B cell (primary cell): Measurements from ENCODE around the gene ABHD14A. TPM values are rescaled to one million over a fixed set of nuclear protein-coding genes. Genes with fewer than 3 reads are reported as not detected.

Source experiments
- ATAC-seq: fragments of 200-7000 bp; cut with Tn5 transposase; one replicate; pipeline ENCODE4 v1.10.0; 2021; ENCODE audit warnings: low read depth, mild to moderate bottlenecking, moderate number of reproducible peaks, moderate library complexity
- CTCF ChIA-PET: fragments of 350-600 bp; sonication (Branson Sonifier 250); formaldehyde crosslinking; loops from one replicate; lab custom pipeline; 2021; ENCODE audit warnings: antibody characterized with exemption, inconsistent platforms; lab: Charles Lee
- POLR2A ChIA-PET: fragments of 350-600 bp; sonication (Branson Sonifier 250); formaldehyde crosslinking; loops from one replicate; lab custom pipeline; 2021; ENCODE audit warnings: antibody characterized with exemption; lab: Charles Lee
- DNase-seq: peaks from one replicate; pipeline ENCODE4 v3.0.0; 2013
- H2AFZ ChIP-seq: 2 replicates; pipeline ENCODE4 v1.6.1; 2012; ENCODE audit warnings: mild to moderate bottlenecking, low read depth, low read length; ENCODE audit not compliant: insufficient read depth, poor library complexity, severe bottlenecking
- H3K27ac ChIP-seq, 2 donors: 1 replicate in 1 of 2; 2 replicates in 1 of 2; pipeline ENCODE4 v1.5.1; 2012 to 2013; ENCODE audit warnings: low read length in 2 of 2, mild to moderate bottlenecking in 2 of 2, moderate library complexity in 1 of 2
- H3K27me3 ChIP-seq, 4 experiments: fragments of 200-600 bp in 1 of 4; sonication (generic) in 1 of 4; replicated peaks in 1 of 4; 1 replicate in 2 of 4; 2 replicates in 2 of 4; pipeline versions ENCODE4 v1.6.1 to v1.7.0; 2013 to 2016; ENCODE audit warnings: low read length in 3 of 4, mild to moderate bottlenecking in 2 of 4, mixed read lengths in 1 of 4, moderate library complexity in 1 of 4; ENCODE audit not compliant: insufficient read depth in 4 of 4, control insufficient read depth in 3 of 4; ENCODE audit errors: control extremely low read depth in 1 of 4
- H3K36me3 ChIP-seq, 2 experiments: replicated peaks in 1 of 2; 1 replicate in 1 of 2; 2 replicates in 1 of 2; pipeline versions ENCODE4 v1.6.1 to v1.7.1; 2013; ENCODE audit warnings: low read length in 1 of 2; ENCODE audit not compliant: insufficient read depth in 2 of 2, control insufficient read depth in 1 of 2; ENCODE audit errors: control extremely low read depth in 1 of 2, extremely low read depth in 1 of 2
- H3K4me1 ChIP-seq, 2 donors: fragments of 200-600 bp in 1 of 2; sonication (generic) in 1 of 2; 1 replicate in 1 of 2; 2 replicates in 1 of 2; pipeline versions ENCODE4 v1.5.1 to v1.6.1; 2013 to 2017; ENCODE audit warnings: low read length in 2 of 2; ENCODE audit not compliant: control insufficient read depth in 2 of 2, insufficient read depth in 2 of 2
- H3K4me2 ChIP-seq: replicated peaks from 2 replicates; pipeline ENCODE3; 2012; ENCODE audit warnings: mild to moderate bottlenecking, low read depth, low read length; ENCODE audit not compliant: poor library complexity, severe bottlenecking
- H3K4me3 ChIP-seq, 5 experiments: fragments of 200-600 bp in 1 of 5; sonication (generic) in 1 of 5; 1 replicate in 3 of 5; 2 replicates in 2 of 5; pipeline versions ENCODE4 v1.5.1 to v1.7.0; 2011 to 2016; ENCODE audit warnings: low read length in 4 of 5, mild to moderate bottlenecking in 4 of 5, low read depth in 2 of 5, control low read depth in 1 of 5, moderate library complexity in 1 of 5; ENCODE audit not compliant: insufficient read depth in 1 of 5; ENCODE audit errors: control extremely low read depth in 1 of 5, extremely low read depth in 1 of 5
- H3K79me2 ChIP-seq: fragments of 200-600 bp; sonication (generic); one replicate; pipeline ENCODE4 v1.6.0; 2016; ENCODE audit warnings: low read length; ENCODE audit not compliant: control insufficient read depth, insufficient read depth
- H3K9ac ChIP-seq: fragments of 200-600 bp; sonication (generic); 2 replicates; pipeline ENCODE4 v1.6.1; 2017; ENCODE audit warnings: mild to moderate bottlenecking, low read length, moderate library complexity
- H3K9me3 ChIP-seq, 3 donors: one replicate each; pipeline versions ENCODE4 v1.6.1 to v1.7.1; 2013; ENCODE audit warnings: low read length in 2 of 3; ENCODE audit not compliant: control insufficient read depth in 2 of 3, insufficient read depth in 1 of 3; ENCODE audit errors: control extremely low read depth in 1 of 3
- H4K20me1 ChIP-seq: 2 replicates; pipeline ENCODE4 v1.6.0; 2012; ENCODE audit warnings: mild to moderate bottlenecking, low read length; ENCODE audit not compliant: insufficient read depth, control insufficient read depth, poor library complexity, severe bottlenecking
- H3K27ac Mint-ChIP-seq: one replicate; pipeline ENCODE4 v1.8.0; 2021; ENCODE audit warnings: mixed read lengths
- H3K27me3 Mint-ChIP-seq: one replicate; pipeline ENCODE4 v1.8.0; 2021; ENCODE audit warnings: mixed read lengths
- H3K4me1 Mint-ChIP-seq: one replicate; pipeline ENCODE4 v1.8.0; 2021; ENCODE audit warnings: mixed read lengths
- H3K4me3 Mint-ChIP-seq: one replicate; pipeline ENCODE4 v1.8.0; 2021; ENCODE audit warnings: mixed read lengths
- H3K9me3 Mint-ChIP-seq: one replicate; pipeline ENCODE4 v1.8.0; 2022; ENCODE audit warnings: mixed read lengths; ENCODE audit not compliant: insufficient read depth
- CTCF ChIP-seq: fragments of 200-600 bp; IDR thresholded peaks from one replicate; pipeline ENCODE4 v1.8.0; 2022; ENCODE audit warnings: antibody characterized with exemption, mild to moderate bottlenecking
- EZH2 ChIP-seq: IDR thresholded peaks from 2 replicates; pipeline ENCODE4 v1.6.1; 2012; ENCODE audit warnings: borderline replicate concordance, low read depth, mild to moderate bottlenecking, moderate library complexity, low read length; ENCODE audit not compliant: insufficient read depth, poor library complexity, severe bottlenecking
- WGBS: methylation state at CpG from one replicate; pipeline ENCODE4 v1.1.5; 2013; ENCODE audit warnings: missing lambda C conversion rate; ENCODE audit not compliant: insufficient coverage; 5-methylcytosine and 5-hydroxymethylcytosine counted together
- intact Hi-C: fragments of 100-400 bp; cut with micrococcal nuclease; formaldehyde crosslinking; loops from one replicate; pipeline ENCODE4 v1.10.0; 2022
- polyA plus RNA-seq: library from polyadenylated mRNA; depleted of rRNA; stranded (reverse); fragments of >200 nt; gene quantifications from 2 replicates; pipeline ENCODE4 v1.2.3, GENCODE V29; 2012
- total RNA-seq, 2 donors: library from RNA; stranded (reverse); fragments of 120-200 nt in 1 of 2; gene quantifications; 1 replicate in 1 of 2; 2 replicates in 1 of 2; pipeline versions ENCODE4 v1.2.3 to v1.2.4, GENCODE V29; 2013 to 2022

The ABHD14A gene
- total and polyA plus RNA-seq, 2 donors (not counting 1 experiment from before 2014, with no cell fraction given), result 11.9 to 28.8 TPM

GRCh38 chr3:51945926-51946705, 28.7 kb upstream of the ABHD14A start:
- no peaks in the 10 kb centered on the region for H3K27me3 Mint-ChIP-seq
- TF ChIP-seq EZH2 (no peak), CTCF (no peak)
- Histone ChIP-seq H3K27me3 (no peaks in the 10 kb centered on the region), H3K4me1 (peaks cover 14 to 19% of the 10 kb centered on the region in 2 donors), H3K4me3 (no peak overlapping the region), H3K9me3 (no peaks in the 10 kb centered on the region), H3K4me2 (no peak overlapping the region), H4K20me1 (no peaks in the 10 kb centered on the region), H2AFZ (no peak overlapping the region), H3K27ac (no peak overlapping the region), H3K79me2 (peaks cover 6% of the 10 kb centered on the region), H3K9ac (no peak overlapping the region), H3K36me3 (no peaks in the 10 kb centered on the region)
- no peaks in the 10 kb centered on the region for H3K9me3 Mint-ChIP-seq
- peaks cover 17% of the 10 kb centered on the region for H3K4me1 Mint-ChIP-seq
- CTCF ChIA-PET, result interaction anchor here (0.6 kb wide), 1 partner anchor 50 kb away, joined by 4 read pairs; the partner anchor contains the start of gene RPL29
- no peak overlapping the region for H3K27ac Mint-ChIP-seq
- over 99% methylated on average over 12 of the region's 14 CpGs for WGBS
- H3K4me3 Mint-ChIP-seq, result no peak overlapping the region
- ATAC-seq (no peak), DNase-seq (no peak)
- intact Hi-C loops, result no loop called here
- POLR2A ChIA-PET, result no interaction called here

GRCh38 chr3:51946796-51947195, 28.1 kb upstream of the ABHD14A start:
- intact Hi-C loops, result no loop called here
- Histone ChIP-seq H3K79me2 (no peaks in the 10 kb centered on the region), H3K27me3 (no peaks in the 10 kb centered on the region), H3K36me3 (no peaks in the 10 kb centered on the region), H3K9ac (no peak overlapping the region), H3K27ac (no peak overlapping the region), H3K4me1 (peaks cover 11 to 14% of the 10 kb centered on the region in 2 donors), H3K4me3 (no peak overlapping the region), H3K9me3 (no peaks in the 10 kb centered on the region), H4K20me1 (no peaks in the 10 kb centered on the region), H2AFZ (no peak overlapping the region), H3K4me2 (no peak overlapping the region)
- WGBS, result 100% methylated on average over 3 of the region's 4 CpGs
- Mint-ChIP-seq H3K4me1 (peaks cover 13% of the 10 kb centered on the region), H3K27ac (no peak overlapping the region), H3K27me3 (no peaks in the 10 kb centered on the region), H3K9me3 (no peaks in the 10 kb centered on the region), H3K4me3 (no peak overlapping the region)
- CTCF ChIA-PET, result no interaction called here
- DNase-seq, result no peak
- ATAC-seq, result no peak
- POLR2A ChIA-PET, result no interaction called here
- TF ChIP-seq CTCF (no peak), EZH2 (no peak)
